CD14-positive monocyte (primary cell): ENCODE measurements around the gene SDK1. TPM values are rescaled to one million over a fixed set of nuclear protein-coding genes. Genes with fewer than 3 reads are reported as not detected.

ENCODE experiments used
- DNase-seq, 3 donors: peaks; one replicate each; pipeline ENCODE4 v3.0.0-alpha.2; 2011 to 2022
- H2AFZ ChIP-seq: 2 replicates; pipeline ENCODE4 v1.6.0; 2012; ENCODE audit warnings: mild to moderate bottlenecking, low read depth, low read length, inconsistent platforms; ENCODE audit not compliant: insufficient read depth, poor library complexity, severe bottlenecking
- H3K27ac ChIP-seq, 2 donors: 1 replicate in 1 of 2; 2 replicates in 1 of 2; pipeline ENCODE4 v1.5.1; 2012 to 2013; ENCODE audit warnings: low read length in 2 of 2, control low read depth in 1 of 2, inconsistent platforms in 1 of 2, low read depth in 1 of 2, mild to moderate bottlenecking in 1 of 2
- H3K27me3 ChIP-seq, 2 donors: one replicate each; pipeline versions ENCODE4 v1.6.0 to v1.6.1; 2011 to 2013; ENCODE audit warnings: low read length in 2 of 2; ENCODE audit not compliant: control insufficient read depth in 2 of 2, insufficient read depth in 2 of 2
- H3K36me3 ChIP-seq, 2 donors: replicated peaks in 1 of 2; 1 replicate in 1 of 2; 2 replicates in 1 of 2; pipeline versions ENCODE4 v1.5.1 to v1.6.1; 2012 to 2013; ENCODE audit warnings: low read length in 2 of 2, control low read depth in 1 of 2, inconsistent platforms in 1 of 2, mild to moderate bottlenecking in 1 of 2; ENCODE audit not compliant: insufficient read depth in 2 of 2, control insufficient read depth in 1 of 2
- H3K4me1 ChIP-seq, 2 donors: 1 replicate in 1 of 2; 2 replicates in 1 of 2; pipeline versions ENCODE4 v1.5.1 to v1.6.1; 2012 to 2013; ENCODE audit warnings: low read length in 2 of 2, control low read depth in 1 of 2, inconsistent platforms in 1 of 2, mild to moderate bottlenecking in 1 of 2, moderate library complexity in 1 of 2; ENCODE audit not compliant: insufficient read depth in 2 of 2, control insufficient read depth in 1 of 2
- H3K4me2 ChIP-seq: replicated peaks from 2 replicates; pipeline ENCODE3; 2012; ENCODE audit warnings: low read length, moderate library complexity, mild to moderate bottlenecking; ENCODE audit not compliant: poor library complexity, severe bottlenecking; ENCODE audit errors: extremely low read depth
- H3K4me3 ChIP-seq, 3 experiments: fragments of 200-600 bp in 1 of 3; sonication (generic) in 1 of 3; replicated peaks in 1 of 3; 1 replicate in 2 of 3; 2 replicates in 1 of 3; pipeline ENCODE4 v1.5.1; 2011 to 2013; ENCODE audit warnings: low read length in 3 of 3, mild to moderate bottlenecking in 3 of 3, control low read depth in 2 of 3, low read depth in 2 of 3, inconsistent platforms in 1 of 3, moderate library complexity in 1 of 3
- H3K79me2 ChIP-seq: 2 replicates; pipeline ENCODE4 v1.6.0; 2012; ENCODE audit warnings: mild to moderate bottlenecking, control low read depth, inconsistent platforms, low read length, moderate library complexity; ENCODE audit not compliant: insufficient read depth
- H3K9ac ChIP-seq: 2 replicates; pipeline ENCODE4 v1.6.0; 2017; ENCODE audit warnings: low read length, mild to moderate bottlenecking; ENCODE audit not compliant: insufficient read depth, poor library complexity, severe bottlenecking
- H3K9me3 ChIP-seq, 2 donors: replicated peaks in 1 of 2; 1 replicate in 1 of 2; 2 replicates in 1 of 2; pipeline versions ENCODE4 v1.5.1 to v1.6.1; 2012 to 2013; ENCODE audit warnings: low read length in 2 of 2, control low read depth in 1 of 2; ENCODE audit not compliant: control insufficient read depth in 1 of 2, insufficient read depth in 1 of 2
- H4K20me1 ChIP-seq: 2 replicates; pipeline ENCODE4 v1.6.0; 2012; ENCODE audit warnings: mild to moderate bottlenecking, low read length, control low read depth, moderate library complexity; ENCODE audit not compliant: insufficient read depth
- H3K27ac Mint-ChIP-seq, 7 donors: one replicate each; pipeline ENCODE4 v1.8.0; 2020; ENCODE audit warnings: mild to moderate bottlenecking in 7 of 7, mixed read lengths in 7 of 7, moderate library complexity in 6 of 7, inconsistent platforms in 2 of 7
- H3K27me3 Mint-ChIP-seq, 3 donors: one replicate each; pipeline ENCODE4 v1.8.0; 2021 to 2022; ENCODE audit warnings: low read depth in 3 of 3, mild to moderate bottlenecking in 3 of 3, mixed read lengths in 3 of 3, moderate library complexity in 3 of 3, inconsistent platforms in 1 of 3
- H3K36me3 Mint-ChIP-seq, 2 donors: one replicate each; pipeline ENCODE4 v1.8.0; 2020; ENCODE audit warnings: mixed read lengths in 2 of 2, inconsistent platforms in 1 of 2, mild to moderate bottlenecking in 1 of 2
- H3K4me1 Mint-ChIP-seq: one replicate; pipeline ENCODE4 v1.8.0; 2020; ENCODE audit warnings: mild to moderate bottlenecking, mixed read lengths
- H3K4me3 Mint-ChIP-seq, 2 donors: one replicate each; pipeline ENCODE4 v1.8.0; 2020; ENCODE audit warnings: mild to moderate bottlenecking in 2 of 2, mixed read lengths in 2 of 2, moderate library complexity in 1 of 2
- H3K9me3 Mint-ChIP-seq, 7 donors: one replicate each; pipeline ENCODE4 v1.8.0; 2020 to 2022; ENCODE audit warnings: mixed read lengths in 7 of 7, mild to moderate bottlenecking in 6 of 7, moderate library complexity in 6 of 7, inconsistent platforms in 2 of 7
- WGBS: methylation state at CpG from one replicate; pipeline ENCODE4 v1.1.5; 2013; ENCODE audit warnings: missing lambda C conversion rate; ENCODE audit not compliant: insufficient coverage; 5-methylcytosine and 5-hydroxymethylcytosine counted together
- intact Hi-C, 2 donors: fragments of 100-400 bp; cut with micrococcal nuclease; formaldehyde crosslinking; loops; one replicate each; pipeline versions ENCODE4 v1.15.0 to v1.15.1; 2023
- polyA plus RNA-seq, 3 donors: library from polyadenylated mRNA; depleted of rRNA in 1 of 3; unstranded in 2 of 3; stranded (reverse) in 1 of 3; fragments of 300-500 nt in 2 of 3; fragments of >200 nt in 1 of 3; fragmentation: Illumina TruSeq in 2 of 3; gene quantifications; 1 replicate in 2 of 3; 2 replicates in 1 of 3; pipeline ENCODE4 v1.2.3, GENCODE V29; 2012 to 2021
- TF ChIP-seq, protein P1 (sequence below): fragments of 200-600 bp; IDR thresholded peaks from one replicate; pipeline ENCODE4 v1.8.0; 2022; ENCODE audit warnings: antibody characterized with exemption, mild to moderate bottlenecking

Gene SDK1
- polyA plus RNA-seq, 3 donors: 0.01 TPM; not detected in 2

DNA sequence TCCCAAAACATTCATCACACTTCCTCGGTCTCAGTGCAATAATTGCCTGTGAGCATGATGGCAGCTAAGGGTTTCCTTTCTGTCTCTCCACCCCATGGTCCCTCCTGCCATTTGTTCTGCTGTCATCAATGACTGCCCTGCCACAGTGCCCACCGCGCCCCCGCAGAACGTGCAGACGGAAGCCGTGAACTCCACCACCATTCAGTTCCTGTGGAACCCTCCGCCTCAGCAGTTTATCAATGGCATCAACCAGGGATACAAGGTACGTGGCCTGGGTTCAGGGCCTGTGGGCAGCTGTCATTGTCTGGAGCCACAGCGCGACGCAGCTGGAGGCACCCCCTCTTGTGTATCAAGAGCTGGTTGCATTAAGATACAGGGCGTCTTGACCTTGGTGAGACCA, 748.1 kb downstream of the SDK1 start:
- Mint-ChIP-seq H3K36me3 (no peaks in the 10 kb centered on the region), H3K4me1 (peaks cover 3% of the 10 kb centered on the region)

DNA sequence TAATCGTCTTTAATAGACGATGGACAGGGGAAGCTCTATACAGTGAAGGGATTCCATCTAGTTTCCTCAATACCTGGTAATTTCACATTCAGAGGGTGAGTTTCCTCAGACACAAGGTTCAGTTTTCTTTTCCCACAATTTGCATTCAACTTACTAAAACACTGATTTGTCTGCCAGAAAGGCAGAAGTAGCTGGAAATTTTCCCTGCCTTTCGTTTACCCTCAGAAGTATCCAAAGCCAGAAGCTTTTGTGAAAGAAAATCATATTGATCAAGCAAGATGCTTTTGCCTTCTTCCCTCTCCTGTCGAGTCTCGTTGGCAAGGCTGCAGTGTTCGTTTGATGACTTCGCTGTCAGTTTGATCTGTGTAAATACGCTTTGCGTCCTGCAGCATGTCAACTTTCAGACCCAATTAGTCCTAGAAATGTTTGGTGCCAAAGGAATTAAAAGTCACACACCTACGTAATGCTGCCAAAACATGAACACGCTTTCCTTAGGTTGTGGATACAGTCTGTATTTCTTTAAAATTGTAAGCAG, 749.1 kb downstream of the SDK1 start:
- peaks cover 6% of the 10 kb centered on the region for H3K4me1 Mint-ChIP-seq
- H3K9ac ChIP-seq: no peak overlapping the region
- no peak overlapping the region for H3K4me3 ChIP-seq
- no peak overlapping the region for H3K27ac ChIP-seq
- H2AFZ ChIP-seq: no peak overlapping the region
- 92% methylated on average over 6 of the region's 11 CpGs for WGBS
- TF ChIP-seq, protein P1, sequence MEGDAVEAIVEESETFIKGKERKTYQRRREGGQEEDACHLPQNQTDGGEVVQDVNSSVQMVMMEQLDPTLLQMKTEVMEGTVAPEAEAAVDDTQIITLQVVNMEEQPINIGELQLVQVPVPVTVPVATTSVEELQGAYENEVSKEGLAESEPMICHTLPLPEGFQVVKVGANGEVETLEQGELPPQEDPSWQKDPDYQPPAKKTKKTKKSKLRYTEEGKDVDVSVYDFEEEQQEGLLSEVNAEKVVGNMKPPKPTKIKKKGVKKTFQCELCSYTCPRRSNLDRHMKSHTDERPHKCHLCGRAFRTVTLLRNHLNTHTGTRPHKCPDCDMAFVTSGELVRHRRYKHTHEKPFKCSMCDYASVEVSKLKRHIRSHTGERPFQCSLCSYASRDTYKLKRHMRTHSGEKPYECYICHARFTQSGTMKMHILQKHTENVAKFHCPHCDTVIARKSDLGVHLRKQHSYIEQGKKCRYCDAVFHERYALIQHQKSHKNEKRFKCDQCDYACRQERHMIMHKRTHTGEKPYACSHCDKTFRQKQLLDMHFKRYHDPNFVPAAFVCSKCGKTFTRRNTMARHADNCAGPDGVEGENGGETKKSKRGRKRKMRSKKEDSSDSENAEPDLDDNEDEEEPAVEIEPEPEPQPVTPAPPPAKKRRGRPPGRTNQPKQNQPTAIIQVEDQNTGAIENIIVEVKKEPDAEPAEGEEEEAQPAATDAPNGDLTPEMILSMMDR: no peak
- no peak overlapping the region for H3K4me3 Mint-ChIP-seq
- H4K20me1 ChIP-seq: no peaks in the 10 kb centered on the region
- H3K4me1 ChIP-seq: no peaks in the 10 kb centered on the region
- no peaks in the 10 kb centered on the region for H3K79me2 ChIP-seq
- intact Hi-C loops: no loop called here
- H3K9me3 ChIP-seq: peaks cover 0 to 6% of the 10 kb centered on the region in 2 donors
- H3K27me3 ChIP-seq: no peaks in the 10 kb centered on the region
- H3K36me3 Mint-ChIP-seq: no peaks in the 10 kb centered on the region
- H3K27ac Mint-ChIP-seq: no peak overlapping the region
- peaks cover 1 to 2% (median 2%) of the 10 kb centered on the region in 3 donors for H3K27me3 Mint-ChIP-seq
- H3K9me3 Mint-ChIP-seq: peaks cover 2 to 9% (median 7%) of the 10 kb centered on the region in 7 donors
- no peak overlapping the region for H3K4me2 ChIP-seq
- no peak for DNase-seq
- H3K36me3 ChIP-seq: no peaks in the 10 kb centered on the region

More for the DNA sequence above, 748.1 kb downstream of the SDK1 start:
- Mint-ChIP-seq H3K4me3 (no peak overlapping the region), H3K27ac (no peak overlapping the region), H3K27me3 (peaks cover 1 to 4% (median 2%) of the 10 kb centered on the region in 3 donors), H3K9me3 (peaks cover 2 to 9% (median 8%) of the 10 kb centered on the region in 7 donors)
- Histone ChIP-seq H3K4me3 (no peak overlapping the region), H3K36me3 (no peaks in the 10 kb centered on the region), H3K4me1 (no peaks in the 10 kb centered on the region), H3K9me3 (peaks cover 0 to 6% of the 10 kb centered on the region in 2 donors), H3K79me2 (no peaks in the 10 kb centered on the region), H3K9ac (no peak overlapping the region), H4K20me1 (no peaks in the 10 kb centered on the region), H3K4me2 (no peak overlapping the region), H3K27me3 (no peaks in the 10 kb centered on the region), H2AFZ (no peak overlapping the region), H3K27ac (no peak overlapping the region)
- 99% methylated on average over 13 of the region's 13 CpGs for WGBS
- no peak for DNase-seq
- intact Hi-C loops: no loop called here
- TF ChIP-seq, protein P1: no peak
